Mucosa of rectum (tissue), 2 donors: ENCODE results near the gene DHX29.

ENCODE experiments used
- H3K27ac ChIP-seq, 2 donors: one replicate each; pipeline ENCODE4 v1.7.0; 2013; ENCODE audit warnings: inconsistent platforms in 2 of 2, low read depth in 2 of 2, low read length in 2 of 2
- H3K27me3 ChIP-seq, 2 donors: one replicate each; pipeline ENCODE4 v1.7.0; 2013; ENCODE audit warnings: low read length in 2 of 2; ENCODE audit not compliant: control insufficient read depth in 2 of 2, insufficient read depth in 2 of 2
- H3K36me3 ChIP-seq, 2 donors: one replicate each; pipeline ENCODE4 v1.7.0; 2013; ENCODE audit warnings: low read length in 2 of 2; ENCODE audit not compliant: control insufficient read depth in 2 of 2, insufficient read depth in 2 of 2
- H3K4me1 ChIP-seq, 2 donors: one replicate each; pipeline ENCODE4 v1.7.0; 2013; ENCODE audit warnings: low read length in 2 of 2, mild to moderate bottlenecking in 1 of 2; ENCODE audit not compliant: control insufficient read depth in 2 of 2, insufficient read depth in 2 of 2
- H3K4me3 ChIP-seq, 2 donors: one replicate each; pipeline ENCODE4 v1.7.0; 2013; ENCODE audit warnings: low read length in 2 of 2
- H3K9ac ChIP-seq, 2 donors: one replicate each; pipeline ENCODE4 v1.7.0; 2013; ENCODE audit warnings: low read length in 2 of 2, low read depth in 1 of 2, mild to moderate bottlenecking in 1 of 2
- H3K9me3 ChIP-seq, 2 donors: one replicate each; pipeline ENCODE4 v1.7.0; 2013; ENCODE audit warnings: low read length in 2 of 2; ENCODE audit not compliant: control insufficient read depth in 2 of 2
- donor health status: healthy.
- donor health status: Normal muscosa, but diverticular disease.

DHX29 gene

DNA sequence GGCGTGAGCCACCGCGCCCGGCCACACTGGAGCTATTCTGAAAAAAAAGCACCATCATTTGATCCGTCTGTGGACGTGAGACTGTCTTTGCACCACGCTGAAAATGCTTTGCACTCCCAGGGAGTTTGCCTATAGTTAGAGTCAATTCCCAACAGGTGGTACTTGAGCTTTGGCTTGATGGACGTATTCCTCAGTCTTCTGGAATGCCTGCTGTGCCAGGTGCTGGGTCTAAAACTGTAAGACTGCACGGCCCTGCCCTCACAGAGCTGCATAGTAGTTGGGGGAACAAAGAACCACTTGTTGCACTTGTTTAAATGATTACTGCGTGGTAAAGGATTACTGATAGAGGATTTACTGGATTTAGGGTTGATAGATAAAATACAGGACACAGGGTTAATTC, 70.7 kb downstream of the DHX29 start:
- Histone ChIP-seq H3K27ac (no peak overlapping the region), H3K27me3 (peaks cover 17 to 26% of the 10 kb centered on the region in 2 donors), H3K4me3 (no peak overlapping the region), H3K4me1 (peaks cover 21 to 28% of the 10 kb centered on the region in 2 donors), H3K9ac (no peak overlapping the region), H3K9me3 (no peaks in the 10 kb centered on the region), H3K36me3 (no peaks in the 10 kb centered on the region)

- no peaks in the 10 kb centered on the region for H3K36me3 ChIP-seq
- H3K9ac ChIP-seq, result no peak overlapping the region
- H3K9me3 ChIP-seq, result no peaks in the 10 kb centered on the region
- peaks cover 35 to 47% of the 10 kb centered on the region in 2 donors for H3K27me3 ChIP-seq
- peak overlapping the region; percentile 66 to 78 for H3K4me3 ChIP-seq
- H3K4me1 ChIP-seq, result peaks cover 30 to 39% of the 10 kb centered on the region in 2 donors
- no peak overlapping the region for H3K27ac ChIP-seq
These were observed 73.3 kb downstream of the DHX29 start for GRCh38 chr5:55234121-55234700.

- Histone ChIP-seq H3K9ac (peak within 1 kb of the TSS in 1 of 2 donors; percentile 46), H3K27ac (no peak within 1 kb of the TSS), H3K4me3 (peak within 1 kb of the TSS; percentile 66 to 78), H3K4me1 (peaks cover 30 to 39% of the 10 kb centered on the region in 2 donors), H3K27me3 (peaks cover 43 to 57% of the 10 kb centered on the region in 2 donors), H3K9me3 (no peaks in the 10 kb centered on the region), H3K36me3 (no peaks in the 10 kb centered on the region)
These were observed 74.2 kb downstream of the DHX29 start, which contains the start of gene CCNO for GRCh38 chr5:55232985-55233928. Gene CCNO (minus strand): TSS chr5:55233608. CDS start chr5:55233523, 85 bp downstream.

GRCh38 chr5:55232271-55232984, 75.1 kb downstream of the DHX29 start:
- Histone ChIP-seq H3K4me3 (peak overlapping the region; percentile 66 to 78), H3K4me1 (peaks cover 30 to 42% of the 10 kb centered on the region in 2 donors), H3K36me3 (no peaks in the 10 kb centered on the region), H3K27me3 (peaks cover 48 to 64% of the 10 kb centered on the region in 2 donors), H3K9ac (peak overlapping the region in 1 of 2 donors; percentile 46), H3K9me3 (no peaks in the 10 kb centered on the region), H3K27ac (no peak overlapping the region)

DNA sequence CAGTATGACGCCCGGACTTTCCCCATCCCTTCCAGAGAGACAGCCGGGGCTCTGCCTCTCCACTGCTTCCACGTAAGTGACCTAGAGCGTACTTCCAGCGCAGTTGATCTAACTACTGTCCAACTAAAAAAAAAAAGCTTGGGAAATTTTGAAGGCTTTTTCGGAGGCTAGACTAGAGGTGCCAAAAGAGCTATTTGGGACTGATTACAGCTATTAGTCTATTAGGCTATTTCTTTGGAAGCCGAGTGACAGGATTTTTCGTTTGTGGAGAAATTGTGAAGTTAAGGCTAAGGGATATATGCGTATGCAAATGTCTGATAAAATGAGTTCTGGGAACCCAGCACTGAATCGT, 75.6 kb downstream of the DHX29 start:
- Histone ChIP-seq H3K4me1 (peaks cover 30 to 44% of the 10 kb centered on the region in 2 donors), H3K36me3 (no peaks in the 10 kb centered on the region), H3K4me3 (peak overlapping the region; percentile 66 to 78), H3K9ac (no peak overlapping the region), H3K27me3 (peaks cover 50 to 64% of the 10 kb centered on the region in 2 donors), H3K9me3 (no peaks in the 10 kb centered on the region), H3K27ac (no peak overlapping the region)

DNA sequence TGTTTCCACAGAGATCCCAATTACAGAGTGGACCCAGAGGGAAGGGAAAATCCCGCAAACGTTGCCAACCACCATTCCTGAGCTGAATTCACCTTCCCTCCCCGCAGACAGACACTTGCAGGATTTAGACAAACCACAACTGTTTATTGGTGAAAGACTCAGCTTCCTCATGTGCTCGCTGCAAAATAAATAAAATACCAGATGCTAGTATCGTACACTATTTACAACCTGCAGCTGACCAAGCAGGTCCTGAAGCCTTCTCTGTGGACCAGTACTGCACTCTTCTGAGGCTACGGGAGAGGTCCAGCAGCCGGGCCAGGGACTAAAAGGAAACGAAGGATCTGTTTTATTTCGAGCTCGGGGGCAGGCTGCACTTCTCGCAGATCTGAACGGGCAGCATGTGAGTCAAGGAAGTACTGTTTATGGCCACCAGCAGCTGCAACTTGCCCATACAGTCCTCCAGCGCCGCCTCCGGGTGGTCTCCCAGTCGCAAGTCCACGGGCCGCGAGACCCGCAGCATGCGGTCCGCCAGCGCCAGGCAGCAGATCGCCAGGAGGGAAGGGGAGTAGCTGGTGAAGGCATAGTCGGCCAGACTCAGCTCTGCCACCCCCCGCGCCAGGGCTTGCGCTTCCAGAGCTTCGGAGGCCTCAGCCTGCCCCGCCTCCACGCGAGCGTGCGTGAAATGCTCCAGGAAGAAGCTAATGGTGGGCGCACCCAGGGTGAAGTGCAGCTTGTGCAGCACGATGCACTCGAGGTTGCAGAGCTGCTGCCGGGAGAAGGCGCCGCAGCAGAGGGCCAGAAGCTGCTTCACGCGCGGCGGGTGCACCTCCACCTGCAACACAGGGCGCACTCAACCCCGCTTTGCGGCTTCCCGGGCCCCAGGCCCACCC, 76.2 kb downstream of the DHX29 start:
- H3K9ac ChIP-seq, result no peak overlapping the region
- H3K27ac ChIP-seq, result no peak overlapping the region
- H3K4me1 ChIP-seq, result peaks cover 36 to 50% of the 10 kb centered on the region in 2 donors
- peak overlapping the region; percentile 53 to 78 for H3K4me3 ChIP-seq
- no peaks in the 10 kb centered on the region for H3K9me3 ChIP-seq
- H3K27me3 ChIP-seq, result peaks cover 55 to 67% of the 10 kb centered on the region in 2 donors
- no peaks in the 10 kb centered on the region for H3K36me3 ChIP-seq

DNA sequence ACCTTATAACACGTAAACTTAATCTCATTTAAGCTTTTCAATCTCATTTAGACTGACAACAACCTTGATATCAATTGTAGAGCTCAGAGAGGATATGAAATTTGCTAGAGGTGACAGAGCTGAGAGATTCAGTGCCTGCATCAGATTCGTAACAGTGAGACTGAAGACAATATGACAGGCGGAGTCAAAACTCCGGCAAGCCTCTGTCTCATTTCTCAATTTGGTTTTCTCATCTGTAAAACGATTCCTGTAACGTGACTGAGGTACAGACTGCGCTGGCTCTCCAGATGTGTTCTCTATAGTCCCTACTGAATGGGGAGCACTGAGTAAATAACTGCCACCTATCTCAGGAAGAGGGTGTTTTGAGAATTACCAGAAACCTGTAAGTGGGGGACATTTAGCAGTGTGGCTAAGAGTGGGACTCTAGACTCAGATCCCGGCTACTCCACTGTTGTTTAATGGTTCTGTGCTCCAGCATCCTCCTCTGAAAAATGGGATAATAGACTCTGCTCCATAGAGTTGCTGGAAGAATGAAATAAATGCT, 77.3 kb downstream of the DHX29 start:
- H3K36me3 ChIP-seq, result no peaks in the 10 kb centered on the region
- no peak overlapping the region for H3K4me3 ChIP-seq
- H3K4me1 ChIP-seq, result peaks cover 37 to 51% of the 10 kb centered on the region in 2 donors
- no peak overlapping the region for H3K9ac ChIP-seq
- H3K27me3 ChIP-seq, result peaks cover 66 to 78% of the 10 kb centered on the region in 2 donors
- no peaks in the 10 kb centered on the region for H3K9me3 ChIP-seq
- H3K27ac ChIP-seq, result no peak overlapping the region

DNA sequence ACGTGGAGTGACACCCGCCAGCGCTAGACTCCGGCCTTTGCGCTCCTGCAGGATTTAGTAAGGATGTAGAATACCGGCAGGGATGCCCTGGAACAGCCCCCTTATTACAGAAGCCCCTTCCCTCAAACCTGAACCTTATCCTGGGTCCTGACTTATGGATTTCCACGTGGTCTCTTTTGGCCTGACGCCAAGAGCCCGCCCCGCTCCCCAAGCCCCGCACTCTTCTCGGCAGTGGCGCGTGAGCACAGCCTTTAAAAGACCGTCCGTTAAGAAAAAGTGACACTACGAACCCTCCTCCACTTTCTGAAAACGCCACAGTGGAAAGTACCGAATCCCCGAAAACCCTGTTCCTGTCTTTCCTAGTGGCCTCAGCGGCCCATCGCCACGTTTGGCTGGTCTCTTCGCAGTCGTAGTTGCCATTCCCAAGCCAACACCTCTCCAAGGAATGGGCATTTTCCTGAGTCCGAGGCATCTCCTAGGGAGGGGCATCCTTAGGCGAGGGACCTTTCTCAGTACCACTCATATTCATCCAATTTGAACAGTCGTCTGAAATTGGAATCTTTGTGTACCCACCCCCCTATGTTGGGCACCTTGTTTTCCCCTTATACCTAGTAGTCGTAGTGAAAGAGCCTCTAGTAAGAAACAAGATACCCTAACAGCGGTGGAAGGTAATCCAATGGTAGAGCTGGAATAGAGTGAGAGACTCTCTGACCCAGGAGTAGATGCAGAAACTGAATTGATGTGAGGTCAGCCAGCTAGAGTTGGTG, 79.6 kb downstream of the DHX29 start:
- Histone ChIP-seq H3K27ac (no peak overlapping the region), H3K36me3 (no peaks in the 10 kb centered on the region), H3K27me3 (peaks cover 85 to 86% of the 10 kb centered on the region in 2 donors), H3K4me3 (peak overlapping the region; percentile 27 to 44), H3K4me1 (peaks cover 24 to 34% of the 10 kb centered on the region in 2 donors), H3K9me3 (no peaks in the 10 kb centered on the region), H3K9ac (no peak overlapping the region)
